A673 (cell line): Measurements from ENCODE around the gene C9. TPM values are rescaled to one million over a fixed set of nuclear protein-coding genes. Genes with fewer than 3 reads are reported as not detected.

Experiments
- BruUV-seq: library from RNA; stranded (reverse); fragments of 400-500 nt; replicated peaks from 2 replicates; lab custom pipeline; 2021; lab: Mats Ljungman, UMichigan
- CTCF ChIA-PET: fragments of 300-600 bp; sonication (Branson Sonifier 250); formaldehyde crosslinking; loops from one replicate; lab custom pipeline; 2022; ENCODE audit warnings: antibody characterized with exemption; lab: Charles Lee
- POLR2A ChIA-PET: fragments of 300-600 bp; sonication (Branson Sonifier 250); formaldehyde crosslinking; loops from one replicate; lab custom pipeline; 2022; ENCODE audit warnings: antibody characterized with exemption; ENCODE audit not compliant: low non-redundant PET; lab: Charles Lee
- DNase-seq: peaks from one replicate; pipeline ENCODE4 v3.0.0-alpha.2; 2015; ENCODE audit warnings: low spot score
- H3K27ac ChIP-seq: fragments of 200-600 bp; sonication (generic); 2 replicates; pipeline ENCODE4 v1.5.1; 2016; ENCODE audit warnings: mixed run types, low read depth, mild to moderate bottlenecking, mixed read lengths, antibody characterized with exemption, low read length; ENCODE audit not compliant: poor library complexity, severe bottlenecking
- H3K27me3 ChIP-seq: fragments of 200-600 bp; sonication (generic); replicated peaks from 2 replicates; pipeline ENCODE4 v1.6.1; 2017; ENCODE audit warnings: mixed run types, low read depth, mild to moderate bottlenecking, mixed read lengths, antibody characterized with exemption, low read length; ENCODE audit not compliant: insufficient read depth, poor library complexity
- H3K36me3 ChIP-seq: fragments of 200-600 bp; sonication (generic); 2 replicates; pipeline ENCODE4 v1.6.1; 2016; ENCODE audit warnings: mixed run types, mild to moderate bottlenecking, mixed read lengths, antibody characterized with exemption, low read length; ENCODE audit not compliant: insufficient read depth, poor library complexity, severe bottlenecking
- H3K4me1 ChIP-seq: fragments of 200-600 bp; sonication (generic); 2 replicates; pipeline ENCODE4 v1.6.1; 2017; ENCODE audit warnings: mixed run types, mild to moderate bottlenecking, mixed read lengths, antibody characterized with exemption, low read length; ENCODE audit not compliant: insufficient read depth, poor library complexity, severe bottlenecking
- H3K4me3 ChIP-seq: fragments of 200-600 bp; sonication (generic); 2 replicates; pipeline ENCODE4 v1.5.1; 2016; ENCODE audit warnings: low read depth, mixed run types, mild to moderate bottlenecking, mixed read lengths, low read length; ENCODE audit not compliant: poor library complexity, severe bottlenecking
- H3K9me3 ChIP-seq: fragments of 200-600 bp; sonication (generic); 2 replicates; pipeline ENCODE4 v1.6.1; 2016; ENCODE audit warnings: mixed run types, low read depth, mild to moderate bottlenecking, mixed read lengths, antibody characterized with exemption, low read length; ENCODE audit not compliant: poor library complexity, severe bottlenecking
- EZH2 ChIP-seq: fragments of 200-600 bp; sonication (generic); IDR thresholded peaks from 2 replicates; pipeline ENCODE4 v1.6.1; 2017; ENCODE audit warnings: borderline replicate concordance, low read depth, mild to moderate bottlenecking, mixed read lengths, antibody characterized with exemption, low read length; ENCODE audit not compliant: poor library complexity, severe bottlenecking
- intact Hi-C: fragments of 100-400 bp; cut with micrococcal nuclease; formaldehyde crosslinking; loops from one replicate; pipeline ENCODE4 v1.10.0; 2022; ENCODE audit not compliant: unreplicated experiment
- total RNA-seq: library from RNA; stranded (reverse); gene quantifications from 2 replicates; pipeline ENCODE4 v1.2.3, GENCODE V29; 2021
- TF ChIP-seq, protein P1 (sequence below): fragments of 300-800, 200-600 bp; sonication (generic); conservative IDR thresholded peaks from 2 replicates; pipeline ENCODE4 v1.5.1; 2017; ENCODE audit warnings: low read depth, mild to moderate bottlenecking, antibody characterized with exemption, low read length, moderate library complexity, mixed read lengths

Gene C9
- total RNA-seq, 1 experiment from 2014 or later = not detected

DNA sequence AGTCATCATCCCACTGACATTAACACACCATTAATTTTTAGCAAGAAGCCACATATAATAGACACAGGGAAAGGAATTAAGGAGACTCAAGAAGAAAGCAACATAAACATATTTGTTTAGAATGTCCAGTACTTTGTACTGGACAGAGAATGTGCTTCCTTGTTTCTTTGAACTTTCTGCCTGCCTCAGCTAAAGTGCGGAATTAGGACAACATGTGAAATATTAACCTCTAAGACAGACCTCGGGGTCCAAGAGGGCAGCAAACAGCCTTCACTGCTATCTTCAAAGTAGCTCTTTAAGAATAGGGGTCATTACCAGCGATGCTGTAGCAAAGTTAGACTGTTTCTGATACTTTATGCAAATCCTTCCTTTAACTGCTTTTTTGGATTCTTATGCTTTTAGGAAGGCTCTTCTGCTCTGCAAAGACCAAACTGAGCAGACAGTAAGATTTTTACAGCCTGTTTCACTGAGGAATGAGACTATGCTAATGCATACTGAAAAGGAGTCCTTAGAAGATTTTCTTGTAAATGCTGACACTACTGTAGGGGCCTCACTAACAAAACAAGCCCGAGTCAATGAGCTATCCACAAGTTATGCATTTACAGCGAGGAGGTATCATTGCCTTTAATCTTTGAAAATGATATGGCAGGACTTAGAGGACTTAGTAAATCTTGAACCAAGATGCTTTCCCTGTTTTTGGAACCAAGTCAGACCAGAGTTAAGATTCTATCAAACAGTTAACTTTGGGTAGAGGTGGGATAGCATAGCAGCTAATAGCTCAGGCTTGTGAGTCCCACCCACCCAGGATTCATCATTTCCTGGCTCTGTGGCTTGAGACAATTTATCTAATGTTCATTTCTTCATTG is 36.7 kb upstream of the C9 start:
- intact Hi-C loops = no loop called here
- BruUV-seq = no TSS peak
- TF ChIP-seq, protein P1, sequence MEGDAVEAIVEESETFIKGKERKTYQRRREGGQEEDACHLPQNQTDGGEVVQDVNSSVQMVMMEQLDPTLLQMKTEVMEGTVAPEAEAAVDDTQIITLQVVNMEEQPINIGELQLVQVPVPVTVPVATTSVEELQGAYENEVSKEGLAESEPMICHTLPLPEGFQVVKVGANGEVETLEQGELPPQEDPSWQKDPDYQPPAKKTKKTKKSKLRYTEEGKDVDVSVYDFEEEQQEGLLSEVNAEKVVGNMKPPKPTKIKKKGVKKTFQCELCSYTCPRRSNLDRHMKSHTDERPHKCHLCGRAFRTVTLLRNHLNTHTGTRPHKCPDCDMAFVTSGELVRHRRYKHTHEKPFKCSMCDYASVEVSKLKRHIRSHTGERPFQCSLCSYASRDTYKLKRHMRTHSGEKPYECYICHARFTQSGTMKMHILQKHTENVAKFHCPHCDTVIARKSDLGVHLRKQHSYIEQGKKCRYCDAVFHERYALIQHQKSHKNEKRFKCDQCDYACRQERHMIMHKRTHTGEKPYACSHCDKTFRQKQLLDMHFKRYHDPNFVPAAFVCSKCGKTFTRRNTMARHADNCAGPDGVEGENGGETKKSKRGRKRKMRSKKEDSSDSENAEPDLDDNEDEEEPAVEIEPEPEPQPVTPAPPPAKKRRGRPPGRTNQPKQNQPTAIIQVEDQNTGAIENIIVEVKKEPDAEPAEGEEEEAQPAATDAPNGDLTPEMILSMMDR = no peak
- TF ChIP-seq EZH2 = no peak
- Histone ChIP-seq H3K36me3 (no peaks in the 10 kb centered on the region), H3K4me3 (no peak overlapping the region), H3K4me1 (peaks cover 23% of the 10 kb centered on the region), H3K9me3 (no peaks in the 10 kb centered on the region), H3K27ac (peak overlapping the region; percentile 83), H3K27me3 (no peaks in the 10 kb centered on the region)
- ChIA-PET POLR2A (no interaction called here), CTCF (interaction anchor here (0.7 kb wide), 1 partner anchor 64 kb away, joined by 6 read pairs; no protein-coding TSS in a partner anchor)
- DNase-seq = no peak

DNA sequence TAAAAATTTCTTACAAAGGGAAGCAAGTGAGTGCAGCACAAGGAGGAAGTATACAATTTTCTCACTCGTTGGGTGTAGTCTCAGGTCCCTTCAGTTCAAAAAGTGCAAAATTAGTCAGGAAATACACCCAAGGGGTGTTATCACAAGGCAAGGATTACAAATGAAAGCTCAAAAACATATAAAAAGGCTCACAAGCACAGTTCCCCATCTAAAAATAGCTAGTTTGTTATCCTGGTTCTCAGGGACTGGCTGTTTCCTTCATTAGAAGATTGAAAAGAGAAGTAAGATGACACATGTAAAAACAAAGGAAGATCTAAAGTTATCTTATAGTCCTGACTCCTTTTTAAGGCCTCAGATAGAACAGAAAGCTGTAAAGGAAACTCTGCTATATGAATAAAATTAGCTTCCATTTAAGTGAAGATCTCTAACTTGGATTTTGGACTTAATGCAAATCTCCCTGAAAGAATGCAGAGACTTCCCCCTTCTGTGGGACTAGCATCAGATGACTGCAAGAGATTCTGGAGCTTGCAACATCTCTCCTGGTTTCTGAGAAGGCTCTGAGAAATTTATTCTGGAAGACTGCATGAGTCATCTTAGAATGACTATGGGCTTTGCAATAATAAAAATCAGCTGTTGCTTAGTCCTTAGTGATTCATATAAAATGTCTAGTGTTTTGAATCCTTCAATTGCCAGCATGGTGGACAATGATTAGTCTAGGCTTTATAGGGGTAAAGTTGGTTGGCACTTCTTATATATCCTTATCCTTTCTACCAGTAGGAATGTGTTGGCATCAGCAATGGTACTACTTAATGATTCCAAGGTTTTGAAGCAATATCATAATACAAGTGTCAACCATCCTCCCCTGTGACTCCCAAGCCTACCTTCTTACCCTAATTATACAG is 35.1 kb upstream of the C9 start:
- Histone ChIP-seq H3K27ac (peak overlapping the region; percentile 83), H3K9me3 (no peaks in the 10 kb centered on the region), H3K4me3 (no peak overlapping the region), H3K27me3 (no peaks in the 10 kb centered on the region), H3K36me3 (no peaks in the 10 kb centered on the region), H3K4me1 (peaks cover 23% of the 10 kb centered on the region)
- DNase-seq = peak; percentile 94
- BruUV-seq = TSS peak; percentile 77
- ChIA-PET POLR2A (interaction anchor here (0.7 kb wide), 2 partner anchors 135 to 570 kb away, joined by 3 to 7 read pairs; no protein-coding TSS in a partner anchor), CTCF (interaction anchor here (0.6 kb wide), 1 partner anchor 25 kb away, joined by 3 read pairs; the partner anchor contains the start of gene DAB2)
- intact Hi-C loops = no loop called here
- TF ChIP-seq EZH2 = no peak
- TF ChIP-seq, protein P1 = no peak

DNA sequence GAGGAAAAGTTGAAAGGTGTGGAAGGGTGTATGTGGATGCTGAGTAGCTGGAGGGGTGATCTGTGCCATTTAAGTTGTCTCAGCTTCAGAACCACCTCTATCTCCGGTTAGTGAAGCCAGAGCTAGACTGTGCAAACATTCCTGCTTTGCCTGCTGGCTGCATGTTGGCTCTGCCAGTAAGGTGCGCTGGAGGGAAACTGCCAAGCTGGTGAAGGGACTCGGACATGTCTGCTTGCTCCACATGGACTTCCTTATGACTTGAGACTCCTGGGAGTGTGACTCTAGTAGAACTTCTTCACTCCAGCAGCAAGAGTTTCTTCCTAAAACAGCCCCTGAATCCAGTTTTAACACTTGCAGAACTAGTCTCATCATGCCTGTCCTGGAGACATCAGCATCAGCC is 32.5 kb upstream of the C9 start:
- no peak overlapping the region for H3K4me3 ChIP-seq
- no peaks in the 10 kb centered on the region for H3K27me3 ChIP-seq
- no peaks in the 10 kb centered on the region for H3K36me3 ChIP-seq
- no peak for DNase-seq
- no TSS peak for BruUV-seq
- ChIA-PET CTCF (no interaction called here), POLR2A (no interaction called here)
- peaks cover 23% of the 10 kb centered on the region for H3K4me1 ChIP-seq
- intact Hi-C loops = no loop called here
- no peaks in the 10 kb centered on the region for H3K9me3 ChIP-seq
- TF ChIP-seq, protein P1 = no peak
- no peak for TF ChIP-seq EZH2
- H3K27ac ChIP-seq = no peak overlapping the region
